OCI-LY3 (cell line): ENCODE data around the gene MPRIP.
A peak's percentile ranks its signal among the peaks of the same experiment; 100 is the strongest.

ENCODE experiments used
- H2AFZ ChIP-seq: fragments of 200-600, 300-600 bp; shearing (Covaris generic); 2 replicates; pipeline ENCODE4 v1.6.0; 2014; ENCODE audit warnings: antibody characterized with exemption, low read depth, low read length
- H3K27ac ChIP-seq: fragments of 200-600, 300-600 bp; sonication (generic); 2 replicates; pipeline ENCODE4 v1.5.1; 2014; ENCODE audit warnings: mild to moderate bottlenecking, low read length, moderate library complexity, mixed read lengths
- H3K27me3 ChIP-seq: fragments of 200-600, 300-600 bp; sonication (generic); 2 replicates; pipeline ENCODE4 v1.6.1; 2014; ENCODE audit warnings: low read depth, low read length, mixed read lengths
- H3K36me3 ChIP-seq: fragments of 200-600, 300-600 bp; sonication (generic); replicated peaks from 2 replicates; pipeline ENCODE3; 2014; ENCODE audit warnings: low read depth, low read length, mixed read lengths
- H3K4me1 ChIP-seq: fragments of 300-600, 200-600 bp; sonication (generic); 2 replicates; pipeline ENCODE4 v1.6.1; 2014; ENCODE audit warnings: low read length, mixed read lengths
- H3K4me2 ChIP-seq: fragments of 200-600, 300-600 bp; sonication (generic); 2 replicates; pipeline ENCODE4 v1.6.1; 2014; ENCODE audit warnings: low read length, mixed read lengths
- H3K4me3 ChIP-seq: fragments of 300-600, 200-600 bp; sonication (generic); 2 replicates; pipeline ENCODE4 v1.5.1; 2014; ENCODE audit warnings: antibody characterized with exemption, mild to moderate bottlenecking, low read length, moderate library complexity
- H3K79me2 ChIP-seq: fragments of 300-600, 200-600 bp; shearing (Covaris generic); 2 replicates; pipeline ENCODE4 v1.6.1; 2014; ENCODE audit warnings: mild to moderate bottlenecking, low read length, mixed read lengths
- H3K9ac ChIP-seq: fragments of 300-600, 200-600 bp; shearing (Covaris generic); 2 replicates; pipeline ENCODE4 v1.6.0; 2014; ENCODE audit warnings: mild to moderate bottlenecking, low read length, moderate library complexity
- H3K9me3 ChIP-seq: fragments of 200-600, 300-600 bp; shearing (Covaris generic); 2 replicates; pipeline ENCODE4 v1.6.1; 2014; ENCODE audit warnings: low read length, mixed read lengths; ENCODE audit not compliant: insufficient read depth
- H4K20me1 ChIP-seq: fragments of 200-600, 300-600 bp; sonication (generic); 2 replicates; pipeline ENCODE4 v1.6.1; 2016; ENCODE audit warnings: low read length, mixed read lengths; ENCODE audit not compliant: insufficient read depth
- CTCF ChIP-seq: fragments of 200-600, 300-600 bp; sonication (generic); IDR thresholded peaks from 2 replicates; pipeline ENCODE4 v1.5.1; 2014; ENCODE audit warnings: antibody characterized with exemption, low read length, low read depth
- EZH2phosphoT487 ChIP-seq: fragments of 200-600 bp; shearing (Covaris generic); IDR thresholded peaks from 2 replicates; pipeline ENCODE4 v1.6.1; 2018; ENCODE audit warnings: antibody characterized with exemption, mixed run types, low read depth

The MPRIP gene

GRCh38 chr17:17201271-17201670, 159.0 kb downstream of the MPRIP start:
- H3K4me3 ChIP-seq, result no peak overlapping the region
- H3K79me2 ChIP-seq, result peaks cover 61% of the 10 kb centered on the region
- H2AFZ ChIP-seq, result no peak overlapping the region
- no peaks in the 10 kb centered on the region for H3K27me3 ChIP-seq
- H3K9me3 ChIP-seq, result no peaks in the 10 kb centered on the region
- no peak overlapping the region for H3K4me2 ChIP-seq
- no peak overlapping the region for H3K27ac ChIP-seq
- peaks cover 8% of the 10 kb centered on the region for H4K20me1 ChIP-seq
- H3K36me3 ChIP-seq, result peaks cover 19% of the 10 kb centered on the region
- H3K9ac ChIP-seq, result no peak overlapping the region
- peaks cover 12% of the 10 kb centered on the region for H3K4me1 ChIP-seq
- TF ChIP-seq EZH2phosphoT487 (no peak), CTCF (no peak)

- H3K79me2 ChIP-seq, result peaks cover 61% of the 10 kb centered on the region
- TF ChIP-seq CTCF (no peak), EZH2phosphoT487 (no peak)
- H3K27me3 ChIP-seq, result no peaks in the 10 kb centered on the region
- H3K27ac ChIP-seq, result no peak overlapping the region
- peaks cover 8% of the 10 kb centered on the region for H4K20me1 ChIP-seq
- H3K36me3 ChIP-seq, result peaks cover 19% of the 10 kb centered on the region
- H2AFZ ChIP-seq, result no peak overlapping the region
- H3K4me1 ChIP-seq, result peaks cover 18% of the 10 kb centered on the region
- no peaks in the 10 kb centered on the region for H3K9me3 ChIP-seq
- H3K4me3 ChIP-seq, result no peak overlapping the region
- no peak overlapping the region for H3K9ac ChIP-seq
- no peak overlapping the region for H3K4me2 ChIP-seq
Observed at GRCh38 chr17:17201907-17202306, 159.7 kb downstream of the MPRIP start.

DNA sequence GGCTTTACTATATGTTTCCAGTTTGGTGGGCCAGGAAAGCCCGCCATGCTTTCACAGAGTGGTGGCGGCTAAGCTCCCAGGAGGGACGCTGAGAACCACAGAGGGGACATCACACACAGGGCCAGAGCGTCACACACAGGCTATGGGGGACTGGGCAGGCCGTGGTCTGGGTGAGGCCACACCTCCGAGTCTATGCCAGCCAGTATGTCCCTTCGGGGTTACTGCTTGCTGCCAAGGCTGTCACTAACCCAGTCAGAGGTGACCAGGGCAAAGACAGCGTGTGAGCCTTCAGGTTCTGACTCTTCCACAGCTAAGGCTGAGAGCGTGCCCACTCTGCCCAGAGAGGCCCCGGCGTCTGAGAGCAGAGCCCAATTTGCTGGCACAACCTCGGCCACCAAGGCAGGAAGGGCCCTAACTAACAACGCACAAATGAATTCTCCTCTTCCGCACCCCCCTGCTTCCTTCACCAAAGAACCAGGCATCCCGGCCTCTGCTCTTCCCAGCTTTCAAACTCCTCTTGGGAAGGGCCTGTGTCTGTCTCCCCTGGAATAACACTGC, 161.0 kb downstream of the MPRIP start:
- peaks cover 18% of the 10 kb centered on the region for H3K4me1 ChIP-seq
- H3K27ac ChIP-seq, result no peak overlapping the region
- H3K79me2 ChIP-seq, result peaks cover 56% of the 10 kb centered on the region
- no peak overlapping the region for H3K9ac ChIP-seq
- H3K4me3 ChIP-seq, result no peak overlapping the region
- H3K4me2 ChIP-seq, result no peak overlapping the region
- peaks cover 19% of the 10 kb centered on the region for H3K36me3 ChIP-seq
- TF ChIP-seq EZH2phosphoT487, result no peak
- no peak for TF ChIP-seq CTCF
- no peaks in the 10 kb centered on the region for H3K27me3 ChIP-seq
- peaks cover 8% of the 10 kb centered on the region for H4K20me1 ChIP-seq
- H3K9me3 ChIP-seq, result no peaks in the 10 kb centered on the region
- H2AFZ ChIP-seq, result no peak overlapping the region

DNA sequence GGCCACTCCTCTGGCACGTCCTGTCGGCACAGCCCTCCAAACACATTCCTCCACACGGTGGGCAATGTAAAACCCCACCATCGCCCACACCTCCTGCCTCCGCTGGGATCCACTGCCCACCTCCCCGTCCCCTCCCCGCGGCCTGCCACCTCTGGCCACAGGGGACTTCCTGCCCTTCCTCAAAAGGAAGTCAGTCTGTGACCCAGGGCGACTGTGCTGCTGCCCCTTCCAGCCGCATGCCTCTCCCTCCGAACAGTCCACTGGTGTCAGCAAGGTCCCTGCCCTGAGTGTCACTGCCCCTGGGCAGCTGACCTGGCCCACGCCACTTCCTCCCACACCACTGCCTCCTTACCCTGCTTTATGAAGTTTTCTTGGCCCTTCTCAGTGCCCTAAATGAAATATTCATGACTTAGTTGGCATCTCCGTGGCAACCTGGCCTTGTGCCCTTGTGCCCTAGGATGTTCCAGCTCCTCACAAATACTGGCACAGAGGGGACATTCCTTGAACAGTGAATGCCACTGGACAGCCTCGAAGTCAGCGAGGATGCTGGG, 161.9 kb downstream of the MPRIP start:
- Histone ChIP-seq H3K27me3 (no peaks in the 10 kb centered on the region), H3K9me3 (no peaks in the 10 kb centered on the region), H4K20me1 (peaks cover 8% of the 10 kb centered on the region), H3K9ac (peak overlapping the region; percentile 96), H3K4me1 (peaks cover 18% of the 10 kb centered on the region), H2AFZ (no peak overlapping the region), H3K36me3 (peaks cover 19% of the 10 kb centered on the region), H3K27ac (no peak overlapping the region), H3K4me3 (peak overlapping the region; percentile 99), H3K4me2 (peak overlapping the region; percentile 98), H3K79me2 (peaks cover 54% of the 10 kb centered on the region)
- TF ChIP-seq EZH2phosphoT487 (no peak), CTCF (no peak)
